LNCAP (cell line): ENCODE results near the gene CDKL4.

Source experiments
- TF ChIP-seq, protein P1 (sequence below): fragments of 450-650 bp; IDR thresholded peaks from 2 replicates; pipeline ENCODE4 v1.5.1; 2017; ENCODE audit warnings: mild to moderate bottlenecking

The CDKL4 gene

DNA sequence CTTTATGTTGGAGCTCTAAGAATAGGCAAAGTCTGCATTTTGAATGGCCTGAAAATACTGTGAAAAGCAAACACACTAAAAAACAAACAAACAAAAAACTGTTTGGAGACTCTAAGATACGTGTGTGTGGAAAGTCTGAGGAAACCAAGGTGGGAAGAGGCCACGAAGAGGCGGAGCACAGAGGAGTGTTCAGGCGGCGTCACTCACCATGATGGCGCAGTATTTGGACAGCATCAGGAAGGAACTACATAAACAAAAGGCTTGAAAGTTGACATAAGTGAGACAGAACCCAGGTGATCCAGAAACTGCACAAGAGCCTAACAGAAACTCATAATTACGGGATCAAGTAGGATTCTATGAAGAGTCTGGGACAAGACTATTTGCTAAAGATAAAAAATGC is 72.1 kb downstream of the CDKL4 start:
- TF ChIP-seq, protein P1, sequence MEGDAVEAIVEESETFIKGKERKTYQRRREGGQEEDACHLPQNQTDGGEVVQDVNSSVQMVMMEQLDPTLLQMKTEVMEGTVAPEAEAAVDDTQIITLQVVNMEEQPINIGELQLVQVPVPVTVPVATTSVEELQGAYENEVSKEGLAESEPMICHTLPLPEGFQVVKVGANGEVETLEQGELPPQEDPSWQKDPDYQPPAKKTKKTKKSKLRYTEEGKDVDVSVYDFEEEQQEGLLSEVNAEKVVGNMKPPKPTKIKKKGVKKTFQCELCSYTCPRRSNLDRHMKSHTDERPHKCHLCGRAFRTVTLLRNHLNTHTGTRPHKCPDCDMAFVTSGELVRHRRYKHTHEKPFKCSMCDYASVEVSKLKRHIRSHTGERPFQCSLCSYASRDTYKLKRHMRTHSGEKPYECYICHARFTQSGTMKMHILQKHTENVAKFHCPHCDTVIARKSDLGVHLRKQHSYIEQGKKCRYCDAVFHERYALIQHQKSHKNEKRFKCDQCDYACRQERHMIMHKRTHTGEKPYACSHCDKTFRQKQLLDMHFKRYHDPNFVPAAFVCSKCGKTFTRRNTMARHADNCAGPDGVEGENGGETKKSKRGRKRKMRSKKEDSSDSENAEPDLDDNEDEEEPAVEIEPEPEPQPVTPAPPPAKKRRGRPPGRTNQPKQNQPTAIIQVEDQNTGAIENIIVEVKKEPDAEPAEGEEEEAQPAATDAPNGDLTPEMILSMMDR, result no peak

DNA sequence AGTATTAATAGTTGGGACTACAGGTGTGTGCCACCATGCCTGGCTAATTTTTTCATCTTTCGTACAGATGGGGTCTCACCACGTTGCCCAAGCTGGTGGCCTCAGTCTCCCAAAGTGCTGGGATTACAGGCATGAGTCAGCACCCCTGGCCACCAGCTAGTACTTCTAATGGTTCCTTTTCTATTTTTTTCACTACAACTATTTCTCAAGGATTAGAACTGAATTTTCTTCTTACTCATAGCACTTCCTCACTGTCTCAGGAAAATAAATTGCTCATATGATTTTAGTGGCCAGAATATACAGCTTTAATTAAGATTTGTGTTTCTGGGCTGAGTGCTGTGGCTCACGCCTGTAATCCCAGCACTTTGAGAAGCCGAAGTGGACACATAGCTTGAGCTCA is 79.7 kb downstream of the CDKL4 start:
- TF ChIP-seq, protein P1, result no peak

DNA sequence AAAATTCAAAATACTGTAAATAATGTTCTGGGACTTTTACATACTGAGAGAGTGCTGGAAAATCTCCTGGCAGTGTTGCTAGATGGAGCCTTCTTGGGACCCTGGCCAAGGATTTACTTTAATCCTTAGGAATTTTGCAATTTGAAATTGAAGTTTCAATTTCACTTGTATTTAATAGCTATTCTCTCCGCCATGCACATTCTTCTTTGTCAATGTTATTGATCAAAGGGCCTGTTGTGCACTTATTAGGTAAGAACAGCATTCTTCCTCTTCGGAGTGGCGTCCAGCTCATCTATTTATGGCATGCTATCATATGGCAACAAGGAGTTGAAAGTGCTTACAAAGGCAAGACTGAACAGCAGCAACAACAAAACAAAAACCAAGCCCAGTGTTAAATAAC is 82.8 kb downstream of the CDKL4 start:
- TF ChIP-seq, protein P1, result no peak

DNA sequence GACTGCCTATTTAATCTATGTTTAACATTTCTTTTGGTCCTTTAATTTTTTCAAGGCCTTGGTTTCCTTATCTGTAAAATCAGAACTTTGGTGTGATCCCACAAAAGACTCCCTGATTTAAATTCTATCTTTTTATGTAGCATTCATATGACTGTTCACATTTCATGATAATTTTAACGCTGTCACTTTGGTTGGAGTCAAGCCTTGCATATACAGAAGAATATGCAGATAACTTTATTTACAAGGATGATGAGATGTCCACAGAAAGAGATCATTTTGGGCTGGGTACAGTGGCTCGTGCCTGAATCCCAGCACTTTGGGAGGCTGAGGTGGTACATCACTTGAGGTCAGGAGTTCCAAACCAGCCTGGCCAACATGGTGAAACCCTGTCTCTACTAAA is 84.5 kb downstream of the CDKL4 start:
- TF ChIP-seq, protein P1, result no peak

DNA sequence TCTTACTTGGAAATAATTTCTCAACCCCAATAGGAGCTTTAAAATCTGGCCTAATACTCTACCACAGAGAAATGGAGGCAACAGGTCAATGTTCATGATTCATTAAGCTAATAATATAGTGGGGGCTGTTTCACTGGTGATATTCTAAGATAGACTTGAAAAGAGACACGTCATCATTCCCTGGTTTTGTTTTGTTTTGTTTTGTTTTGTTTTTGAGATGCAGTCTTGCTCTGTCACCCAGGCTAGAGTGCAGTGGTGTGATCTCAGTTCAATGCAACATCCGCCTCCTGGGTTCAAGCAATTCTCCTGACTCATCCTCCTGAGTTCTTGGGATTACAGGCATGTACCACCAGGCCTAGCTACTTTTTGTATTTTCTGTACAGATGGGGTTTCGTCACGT is 85.4 kb downstream of the CDKL4 start:
- TF ChIP-seq, protein P1, result no peak

DNA sequence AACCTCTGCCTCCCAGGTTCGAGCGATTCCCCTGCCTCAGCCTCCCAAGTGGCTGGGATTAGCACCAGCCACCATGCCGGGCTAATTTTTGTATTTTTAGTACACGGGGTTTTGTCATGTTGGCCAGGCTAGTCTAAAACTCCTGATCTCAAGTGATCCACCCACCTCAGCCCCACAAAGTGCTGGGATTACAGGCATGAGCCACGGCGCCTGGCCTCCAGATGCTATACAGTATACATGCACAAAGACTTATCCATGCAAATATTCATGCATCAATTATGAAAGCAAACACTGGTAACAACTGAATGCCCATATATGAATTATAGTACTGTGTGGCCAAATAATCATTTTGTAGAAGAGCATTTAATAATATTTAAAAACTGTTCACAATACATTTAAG is 86.9 kb downstream of the CDKL4 start:
- TF ChIP-seq, protein P1, result no peak

DNA sequence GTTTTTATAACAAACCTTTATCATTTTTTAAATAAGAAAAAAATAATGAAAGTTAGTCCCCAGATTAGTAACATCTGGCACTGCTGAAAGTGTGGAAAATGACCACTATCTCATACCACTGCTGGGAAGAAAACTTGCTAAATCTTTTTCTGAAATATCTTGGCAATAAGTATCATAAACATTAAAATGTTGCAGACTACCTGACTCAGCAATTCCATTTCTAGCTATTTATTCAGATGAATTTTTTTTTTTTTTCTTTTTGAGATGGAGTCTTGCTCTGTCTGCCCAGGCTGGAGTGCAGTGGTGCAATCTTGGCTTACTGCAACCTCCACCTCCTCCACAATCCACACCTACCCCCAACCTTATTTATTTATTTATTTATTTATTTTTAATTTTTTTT is 87.7 kb downstream of the CDKL4 start:
- TF ChIP-seq, protein P1, result no peak

DNA sequence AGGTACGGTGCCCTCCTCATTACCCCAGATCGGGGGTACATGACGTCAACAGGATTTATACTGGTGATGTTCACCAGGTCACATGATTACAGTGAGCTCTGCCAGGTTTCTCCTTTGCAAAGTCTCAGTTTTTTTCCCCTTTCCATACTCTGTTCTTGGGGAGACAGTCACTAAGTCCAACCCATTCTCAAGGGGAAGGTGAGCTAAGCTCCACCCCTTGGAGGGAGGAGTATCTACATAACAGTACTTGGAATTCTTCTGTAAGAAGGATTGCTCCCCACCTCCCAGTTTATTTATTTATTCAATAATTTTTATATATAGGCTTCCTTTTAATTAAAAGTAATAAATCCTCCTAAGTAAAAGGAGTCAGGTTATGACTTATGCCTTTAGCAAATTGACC is 88.8 kb downstream of the CDKL4 start:
- TF ChIP-seq, protein P1, result no peak
